SIG-M5 treated with dmso at 0.1 percent for 504 hours (cell line): ENCODE measurements around the gene CCDC200.
"Not testable (repeated sequence)": the region's sequence is repeated elsewhere in the genome, so short reads cannot be mapped to it uniquely, and the experiment has no call there.

ENCODE experiments used
- DNase-seq: peaks from one replicate; lab custom pipeline; 2025; ENCODE audit not compliant: unreplicated experiment; lab: John Stamatoyannopoulos, UW

The CCDC200 gene

DNA sequence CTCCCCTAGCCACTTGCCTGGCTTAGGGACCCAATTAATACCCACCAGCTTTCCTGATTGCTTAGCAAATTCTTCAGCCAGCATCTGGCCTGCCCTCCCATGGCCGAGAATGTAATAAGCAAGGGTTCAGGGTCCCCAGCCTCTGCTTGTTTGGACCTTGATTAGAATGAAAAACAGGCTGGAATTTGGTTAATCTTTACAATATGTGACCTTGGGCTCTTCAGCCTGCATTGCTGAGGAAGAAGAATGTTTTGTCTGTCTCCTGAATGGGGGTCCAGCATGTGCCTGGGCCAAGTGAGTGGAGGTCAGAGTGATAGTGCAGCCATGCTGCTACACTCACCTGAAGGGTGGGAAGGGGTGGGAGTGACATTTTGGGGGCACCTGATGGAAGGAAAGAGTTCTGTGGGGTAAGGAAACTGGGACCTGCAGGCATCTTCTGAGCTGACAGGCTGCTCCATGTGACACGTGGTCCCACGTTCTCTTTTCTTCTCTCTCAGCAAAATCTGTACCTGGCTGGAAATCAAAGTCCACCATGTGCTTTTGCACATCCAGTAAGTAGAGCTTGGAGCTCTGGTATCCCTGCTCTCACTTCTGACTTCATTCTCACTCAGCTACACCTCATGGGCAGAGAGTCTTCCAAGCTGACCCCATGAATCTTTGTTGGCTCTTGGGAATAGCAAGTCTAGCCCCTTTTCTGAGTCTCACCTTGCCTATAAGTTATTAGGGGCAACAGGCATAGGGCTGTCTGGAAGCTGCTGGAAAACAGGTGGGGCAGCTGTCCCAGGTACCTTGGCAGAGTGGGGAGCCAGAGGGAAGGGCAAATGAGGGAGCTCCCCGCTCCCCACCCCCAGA, 11.4 kb downstream of the CCDC200 start:
- no peak for DNase-seq

- DNase-seq, result no peak
Measured at GRCh38 chr17:43216369-43216761, 12.1 kb downstream of the CCDC200 start.

GRCh38 chr17:43215341-43215740, 13.1 kb downstream of the CCDC200 start:
- DNase-seq, result no peak

DNA sequence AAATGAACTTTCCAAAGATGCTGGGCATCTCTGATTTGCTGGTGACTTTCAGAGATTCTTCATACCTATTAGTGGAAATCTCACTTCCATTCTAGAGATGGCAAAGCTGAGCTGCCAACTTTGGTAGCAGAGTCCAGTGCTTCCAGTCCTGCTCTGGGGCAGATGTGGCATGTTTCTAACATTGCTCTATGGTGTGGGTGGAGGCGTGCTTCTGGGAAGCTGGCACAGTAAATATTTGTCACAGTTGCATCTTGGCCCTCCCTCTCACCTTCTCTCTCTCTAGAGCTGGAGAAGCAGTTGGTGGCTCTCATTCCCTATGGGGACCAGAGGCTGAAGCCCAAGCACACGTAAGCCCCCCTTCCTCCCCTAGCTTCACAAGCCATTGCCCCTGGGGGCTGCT, 14.9 kb downstream of the CCDC200 start:
- DNase-seq, result no peak

DNA sequence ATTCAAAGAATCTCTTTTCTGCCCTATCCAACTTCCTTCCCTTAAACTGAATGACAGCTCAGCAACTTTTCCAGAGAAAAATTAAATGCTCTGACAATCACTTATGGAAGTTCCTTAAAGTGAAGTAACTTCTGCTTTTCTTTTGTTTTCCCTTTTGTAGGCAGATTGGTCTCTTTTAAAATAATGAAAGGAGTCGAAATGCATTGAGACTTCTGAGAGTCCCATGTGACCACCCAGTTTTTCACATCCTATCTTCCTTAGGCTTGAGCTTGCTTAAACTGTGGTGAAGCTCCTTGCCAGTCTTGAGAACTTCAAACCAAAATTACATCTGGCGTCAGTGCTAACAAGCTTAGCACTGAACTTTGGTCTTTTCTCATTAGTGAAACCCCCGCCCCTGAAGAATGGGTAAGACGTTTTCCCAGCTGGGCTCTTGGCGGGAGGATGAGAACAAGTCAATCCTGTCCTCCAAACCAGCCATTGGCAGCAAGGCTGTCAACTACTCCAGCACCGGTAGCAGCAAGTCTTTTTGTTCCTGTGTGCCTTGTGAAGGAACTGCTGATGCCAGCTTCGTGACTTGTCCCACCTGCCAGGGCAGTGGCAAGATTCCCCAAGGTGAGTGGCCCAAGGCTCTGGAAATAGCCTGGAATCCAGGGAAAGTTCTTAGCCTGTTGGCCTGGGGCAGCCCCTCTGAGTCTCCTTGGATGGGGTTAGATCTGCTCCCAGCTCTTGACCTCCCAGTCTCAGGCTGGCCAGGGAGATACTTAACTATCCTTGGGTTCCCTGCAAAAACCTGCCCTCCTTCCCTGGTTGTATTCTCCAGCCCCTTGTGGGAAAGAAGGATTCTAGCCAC, 15.6 kb downstream of the CCDC200 start:
- peak; percentile 52 for DNase-seq

DNA sequence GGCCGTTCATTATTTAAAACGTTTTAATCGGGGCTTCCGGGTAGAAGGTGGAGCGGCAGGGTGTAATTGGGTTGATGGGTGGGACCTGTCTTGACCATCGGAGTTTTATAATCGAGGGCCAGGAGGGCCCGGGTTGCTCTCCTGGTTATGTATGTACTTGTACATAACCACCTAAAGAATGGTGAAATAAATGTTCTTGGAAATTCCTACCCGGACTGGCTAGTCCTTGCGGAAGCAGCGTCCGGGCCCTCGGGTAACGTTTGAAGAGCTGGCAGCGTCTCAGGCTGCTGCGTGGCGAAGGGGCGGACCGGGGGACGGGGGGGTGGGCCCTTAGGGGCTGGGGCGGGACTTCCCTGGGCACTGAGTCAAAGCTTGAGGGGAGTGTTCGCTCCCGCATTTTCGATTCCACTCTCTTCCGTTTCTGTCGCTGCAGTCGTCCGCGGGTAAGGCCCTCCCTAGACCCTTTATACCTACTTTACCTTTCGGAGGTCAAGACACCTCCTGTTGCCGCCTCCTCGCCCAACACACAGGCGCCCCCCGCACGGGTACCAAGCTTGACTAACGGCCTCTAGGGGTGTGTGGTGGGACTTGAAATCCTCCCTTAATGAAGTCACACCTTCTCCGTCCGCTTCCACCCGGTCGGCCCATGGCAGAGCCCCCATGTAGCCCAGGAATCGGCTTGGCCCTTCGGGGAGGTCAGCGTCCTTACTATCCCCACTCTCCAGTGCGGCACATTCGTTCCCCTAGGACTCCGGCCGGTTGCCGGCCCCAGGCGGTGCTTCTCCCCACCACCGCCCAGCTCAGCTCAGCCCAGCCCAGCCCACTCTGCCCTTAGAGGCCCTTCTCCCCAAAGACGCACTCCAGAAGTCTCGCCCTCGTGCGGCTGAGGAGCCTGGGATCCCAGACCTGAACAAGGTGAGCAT, 16.7 kb downstream of the CCDC200 start, which contains the start of gene TMEM106A:
TMEM106A (plus strand) TSS at position 396 of the 923 bp plus-strand sequence. CDS start 1,167 bp downstream, outside the sequence.
- peak; percentile 88 for DNase-seq

DNA sequence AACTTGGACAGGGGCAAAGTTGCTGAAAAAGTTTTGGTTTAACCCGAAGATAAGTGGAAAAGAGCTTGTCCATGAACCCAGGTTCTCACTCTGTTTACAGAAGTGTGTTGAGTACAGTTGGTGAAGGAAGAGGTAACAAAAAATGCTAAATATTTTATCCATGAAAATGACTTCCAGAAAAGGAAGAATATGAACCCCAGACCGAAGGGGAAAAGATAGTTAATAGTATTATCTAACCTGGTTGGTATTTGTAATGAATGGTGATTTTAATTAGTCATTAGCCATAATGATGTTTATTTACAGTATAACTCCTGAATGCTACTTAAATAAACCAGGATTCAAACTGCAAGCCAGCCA, 17.3 kb downstream of the CCDC200 start:
- DNase-seq, result no peak

DNA sequence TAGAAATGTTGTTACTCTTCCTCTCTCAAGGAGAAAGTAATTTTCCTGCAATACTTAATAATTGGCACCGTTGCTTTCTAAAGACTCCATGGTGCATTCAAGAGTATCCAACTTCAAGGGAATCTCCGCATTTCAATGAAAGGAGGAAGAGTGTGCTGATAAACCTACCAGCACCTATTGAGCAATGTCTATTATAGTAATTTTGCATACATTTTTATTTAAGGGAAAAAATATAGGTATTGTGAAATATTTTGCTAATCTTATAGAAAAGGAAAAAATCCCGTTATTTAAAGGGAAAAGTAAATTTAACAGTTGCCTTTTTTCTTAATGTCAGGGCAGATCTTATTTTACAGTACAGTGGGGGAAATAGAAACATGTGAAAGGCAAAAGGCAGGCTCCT, 17.8 kb downstream of the CCDC200 start:
- no peak for DNase-seq

DNA sequence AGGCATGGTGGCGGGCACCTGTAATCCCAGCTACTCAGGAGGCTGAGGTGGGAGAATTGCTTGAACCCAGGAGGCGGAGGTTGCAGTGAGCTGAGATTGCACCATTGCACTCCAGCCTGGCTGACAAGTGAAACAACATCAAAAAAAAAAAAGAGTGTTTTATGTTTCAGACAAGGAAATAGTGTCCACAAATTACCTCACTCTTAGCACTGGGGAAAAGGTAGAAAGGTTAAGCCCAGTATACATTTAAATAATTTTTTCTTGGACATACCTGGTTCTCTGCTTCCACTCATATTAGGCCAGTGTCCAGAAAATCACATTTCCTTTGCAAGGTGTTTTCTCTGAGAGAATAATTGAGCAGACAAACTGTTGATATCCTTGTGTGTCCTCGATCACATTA, 25.4 kb downstream of the CCDC200 start:
- DNase-seq, result not testable (repeated sequence)

GRCh38 chr17:43200127-43200526, 28.3 kb downstream of the CCDC200 start:
- DNase-seq, result peak; percentile 15

GRCh38 chr17:43199633-43200032, 28.8 kb downstream of the CCDC200 start:
- DNase-seq, result no peak

DNA sequence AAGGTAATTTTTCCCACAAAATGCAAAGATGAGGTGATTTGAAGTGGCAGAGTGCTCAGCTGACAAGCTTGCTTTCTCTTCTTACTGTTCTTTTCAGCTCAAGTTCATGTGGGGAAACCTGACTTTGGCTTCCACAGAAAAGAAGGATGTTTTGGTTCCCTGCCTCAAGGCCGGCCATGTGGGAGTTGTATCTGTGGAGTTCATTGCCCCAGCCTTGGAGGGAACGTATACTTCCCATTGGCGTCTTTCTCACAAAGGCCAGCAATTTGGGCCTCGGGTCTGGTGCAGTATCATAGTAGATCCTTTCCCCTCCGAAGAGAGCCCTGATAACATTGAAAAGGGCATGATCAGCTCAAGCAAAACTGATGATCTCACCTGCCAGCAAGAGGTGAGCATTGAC, 35.2 kb downstream of the CCDC200 start:
- DNase-seq, result no peak

DNA sequence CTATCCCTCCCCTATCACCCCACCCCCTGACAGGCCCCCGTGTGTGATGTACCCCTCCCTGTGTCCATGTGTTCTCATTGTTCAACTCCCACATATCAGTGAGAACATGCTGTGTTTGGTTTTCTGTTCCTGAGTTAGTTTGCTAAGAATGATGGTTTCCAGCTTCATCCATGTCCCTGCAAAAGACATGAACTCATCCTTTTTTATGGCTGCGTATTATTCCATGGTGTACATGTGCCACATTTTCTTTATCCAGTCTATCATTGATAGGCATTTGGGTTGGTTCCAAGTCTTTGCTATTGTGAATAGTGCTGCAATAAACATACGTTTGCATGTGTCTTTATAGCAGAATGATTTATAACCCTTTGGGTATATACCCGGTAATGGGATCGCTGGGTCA, 41.8 kb downstream of the CCDC200 start:
- DNase-seq, result not testable (repeated sequence)

DNA sequence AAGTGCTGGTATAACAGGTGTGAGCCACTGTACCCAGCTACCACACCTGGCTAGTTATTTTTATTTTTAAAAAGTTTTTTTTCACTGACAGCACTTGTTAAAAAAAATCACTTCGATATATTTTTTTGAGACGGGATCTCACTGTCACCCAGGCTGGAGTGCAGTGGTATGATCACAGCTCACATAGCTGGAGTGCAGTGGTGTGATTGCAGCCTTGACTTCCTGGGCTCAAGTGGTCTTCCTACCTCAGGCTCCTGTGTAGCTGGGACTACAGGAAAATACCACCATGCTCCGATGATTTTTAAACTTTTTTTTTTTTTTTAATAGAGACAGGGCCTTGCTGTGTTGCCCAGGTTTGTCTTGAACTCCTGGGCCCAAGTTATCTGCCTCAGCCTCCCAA, 44.5 kb downstream of the CCDC200 start:
- DNase-seq, result no peak

DNA sequence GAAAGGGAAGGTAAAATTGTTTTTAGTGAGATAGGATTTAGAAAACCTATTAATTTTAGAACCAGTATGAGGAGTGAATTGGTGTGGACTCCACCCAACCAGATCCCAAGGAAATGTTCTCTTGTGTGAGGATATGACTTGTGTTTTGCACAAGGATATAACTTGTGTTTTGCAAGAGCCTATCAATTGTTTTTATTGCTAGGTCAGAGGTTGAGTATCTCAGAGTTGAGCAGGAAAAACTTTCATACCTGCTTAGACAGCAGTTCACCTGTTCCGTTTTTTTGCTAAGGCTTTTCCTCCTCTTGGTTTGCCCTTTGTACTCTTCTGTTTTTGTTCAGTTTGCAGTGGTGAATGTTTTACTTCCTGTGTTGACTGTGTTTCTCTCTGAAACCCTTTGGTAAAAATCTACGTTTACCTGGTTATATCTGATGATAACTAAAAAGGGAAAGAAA, 52.3 kb downstream of the CCDC200 start:
- DNase-seq, result no peak

DNA sequence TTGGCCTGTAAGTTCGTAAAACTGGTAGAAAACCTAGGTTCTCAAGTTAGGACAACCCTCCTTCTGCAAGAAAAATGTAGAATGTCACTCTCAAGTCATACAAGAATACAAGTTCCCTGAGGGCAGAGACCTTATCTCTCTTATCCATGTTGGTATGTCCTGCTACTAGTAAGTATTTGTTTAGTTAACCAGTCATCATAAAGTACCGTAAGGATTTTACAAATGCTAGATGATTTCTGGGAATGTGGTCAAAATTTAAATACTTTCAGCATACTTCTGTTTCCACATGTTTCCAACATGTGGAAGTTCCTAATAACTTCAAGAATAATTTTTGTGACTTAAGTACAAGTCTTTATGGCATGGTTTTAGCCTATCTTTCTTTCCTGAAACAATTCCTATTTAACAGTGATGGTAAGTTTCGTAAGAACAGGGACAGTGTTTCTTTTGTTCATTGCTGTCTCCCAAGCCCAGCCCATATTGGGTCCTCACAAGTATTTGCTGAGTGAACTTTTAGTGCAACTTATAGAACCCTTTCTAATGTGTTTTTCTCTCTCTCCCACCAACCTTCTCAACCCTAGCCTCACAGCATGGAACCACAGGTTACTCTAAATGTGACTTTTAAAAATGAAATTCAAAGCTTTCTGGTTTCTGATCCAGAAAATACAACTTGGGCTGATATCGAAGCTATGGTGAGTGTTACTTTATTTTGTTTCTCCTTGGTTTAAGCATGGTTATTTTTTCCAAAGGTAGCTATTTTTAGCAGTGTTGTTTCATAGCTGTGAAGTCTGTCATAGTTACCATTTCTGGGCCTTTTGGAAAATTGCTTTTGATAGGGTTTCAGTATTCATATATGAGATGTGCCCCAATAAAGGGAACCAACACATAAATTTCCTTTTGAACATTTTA, 53.0 kb downstream of the CCDC200 start:
- DNase-seq, result no peak

DNA sequence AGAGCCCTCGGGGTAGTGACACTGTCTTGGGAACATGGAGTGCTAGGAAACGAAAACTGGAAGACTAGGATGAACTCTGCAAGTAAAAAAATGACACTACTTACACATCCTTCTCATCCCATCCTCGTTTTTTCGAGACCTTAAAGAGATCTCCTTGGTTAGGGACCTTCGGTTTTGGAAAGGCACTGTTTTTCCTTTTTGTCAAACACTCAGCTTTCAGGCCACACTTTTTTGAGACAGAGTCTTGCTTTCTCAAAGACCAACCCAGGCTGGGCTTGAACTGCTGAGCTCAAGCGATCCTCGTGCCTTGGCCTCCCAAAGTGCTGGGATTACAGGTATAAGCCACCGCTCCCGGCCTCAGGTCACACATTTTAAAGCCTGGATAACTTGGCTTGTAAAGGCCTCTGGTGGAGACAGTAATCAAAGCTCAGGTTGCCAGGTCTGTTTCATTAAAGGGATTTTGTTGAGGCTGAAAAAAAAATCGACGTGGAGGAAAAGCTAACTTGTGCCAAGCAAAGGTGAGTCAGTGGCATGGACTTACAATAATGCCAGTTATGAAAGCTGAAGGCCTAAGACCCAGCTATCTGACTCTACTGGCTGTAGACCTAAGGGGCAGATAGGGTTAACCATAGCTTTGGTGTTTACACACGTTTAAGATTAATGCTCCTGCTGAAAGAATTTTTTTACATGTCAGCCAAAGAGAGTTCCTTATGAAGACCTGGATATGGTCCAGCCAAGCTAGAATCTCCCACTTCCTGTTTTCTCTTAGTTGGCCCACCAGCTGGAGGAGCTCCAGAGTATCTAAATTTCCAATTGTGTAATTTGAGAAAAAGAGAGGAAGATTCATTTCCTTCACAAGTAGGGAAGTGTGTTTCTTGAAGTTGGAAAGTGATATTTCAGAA, 56.6 kb downstream of the CCDC200 start:
- DNase-seq, result peak; percentile 96
